ENCODE results near the gene RAPGEFL1. TPM values are rescaled to one million over a fixed set of nuclear protein-coding genes. Genes with fewer than 3 reads are reported as not detected.
A peak's percentile ranks its signal among the peaks of the same experiment; 100 is the strongest.

Gene RAPGEFL1
- total and polyA plus RNA-seq, 2 donors (not counting 1 experiment from before 2014, with no cell fraction given), result 3.0 to 5.6 TPM

DNA sequence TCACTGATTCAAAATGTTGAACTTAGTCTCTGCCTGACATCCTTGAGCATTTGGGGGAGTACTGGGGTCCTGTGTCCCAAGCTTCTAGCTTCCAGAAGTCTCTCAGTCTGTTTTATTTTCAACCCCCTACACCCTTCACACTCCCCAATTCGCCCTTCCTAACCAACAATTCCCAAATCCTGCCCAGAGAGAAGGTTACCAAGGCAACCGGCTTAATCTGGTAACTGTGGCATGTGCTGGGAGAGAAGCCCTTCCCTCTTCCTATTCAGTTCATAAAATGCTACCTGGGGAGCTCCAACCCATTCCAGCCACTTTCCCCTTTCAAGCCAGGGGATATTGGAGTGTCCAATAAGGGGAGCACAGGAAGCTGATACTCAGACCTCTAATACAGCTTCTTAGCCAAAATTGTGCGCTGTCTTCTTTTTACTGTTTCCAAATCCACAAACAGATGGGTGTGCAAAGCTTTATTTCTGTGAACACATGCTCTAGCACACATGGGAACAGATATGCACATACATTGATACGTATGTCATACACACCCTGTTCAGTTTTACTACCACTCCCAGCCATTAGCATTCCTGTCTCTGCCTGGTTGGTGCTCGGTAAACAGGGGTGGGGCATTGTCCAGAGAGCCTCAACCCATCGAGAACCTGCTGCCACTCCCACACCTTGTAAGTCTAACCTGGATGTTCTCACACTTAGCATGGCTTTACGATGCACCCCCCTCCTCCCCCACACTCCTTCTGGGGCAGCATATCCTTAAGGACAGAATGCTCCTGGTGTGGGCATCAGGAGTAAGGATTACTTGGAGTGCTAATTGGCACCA lies 1.1 kb upstream of the RAPGEFL1 start:
- Histone ChIP-seq H4K20me1 (ENCODE audit: control insufficient read depth, insufficient read depth, low read length, poor library complexity, severe bottlenecking) (peaks cover 11% of the 10 kb centered on the region), H3K9ac (ENCODE audit: low read length) (no peak overlapping the region), H3K4me2 (replicated peaks; ENCODE audit: low read depth, low read length, poor library complexity, severe bottlenecking) (no peak overlapping the region), H3K27me3 (replicated peaks in 1 of 4; ENCODE audit: control extremely low read depth in 1 of 4, control insufficient read depth in 3 of 4, insufficient read depth in 4 of 4, low read length in 3 of 4) (peaks cover 0 to 7% (median 2%) of the 10 kb centered on the region in 4 experiments), H3K4me3 (ENCODE audit: control extremely low read depth in 1 of 5, extremely low read depth in 1 of 5, insufficient read depth in 1 of 5, low read depth in 2 of 5, low read length in 4 of 5) (no peak overlapping the region), H3K79me2 (ENCODE audit: control insufficient read depth, insufficient read depth, low read length) (peaks cover 5% of the 10 kb centered on the region), H3K27ac (ENCODE audit: low read length in 2 of 2) (no peak overlapping the region), H3K36me3 (replicated peaks in 1 of 2; ENCODE audit: control extremely low read depth in 1 of 2, control insufficient read depth in 1 of 2, extremely low read depth in 1 of 2, insufficient read depth in 2 of 2, low read length in 1 of 2) (peaks cover 0 to 22% of the 10 kb centered on the region in 2 experiments), H2AFZ (ENCODE audit: insufficient read depth, low read depth, low read length, poor library complexity, severe bottlenecking) (no peak overlapping the region), H3K9me3 (ENCODE audit: control extremely low read depth in 1 of 3, control insufficient read depth in 2 of 3, insufficient read depth in 1 of 3, low read length in 2 of 3) (no peaks in the 10 kb centered on the region), H3K4me1 (ENCODE audit: control insufficient read depth in 2 of 2, insufficient read depth in 2 of 2, low read length in 2 of 2) (peaks cover 17% of the 10 kb centered on the region in 2 donors)
- no peak for TF ChIP-seq EZH2 (IDR thresholded peaks at IDR 0.05; ENCODE audit: borderline replicate concordance, insufficient read depth, low read depth, low read length, poor library complexity, severe bottlenecking)
- TF ChIP-seq, protein P1, sequence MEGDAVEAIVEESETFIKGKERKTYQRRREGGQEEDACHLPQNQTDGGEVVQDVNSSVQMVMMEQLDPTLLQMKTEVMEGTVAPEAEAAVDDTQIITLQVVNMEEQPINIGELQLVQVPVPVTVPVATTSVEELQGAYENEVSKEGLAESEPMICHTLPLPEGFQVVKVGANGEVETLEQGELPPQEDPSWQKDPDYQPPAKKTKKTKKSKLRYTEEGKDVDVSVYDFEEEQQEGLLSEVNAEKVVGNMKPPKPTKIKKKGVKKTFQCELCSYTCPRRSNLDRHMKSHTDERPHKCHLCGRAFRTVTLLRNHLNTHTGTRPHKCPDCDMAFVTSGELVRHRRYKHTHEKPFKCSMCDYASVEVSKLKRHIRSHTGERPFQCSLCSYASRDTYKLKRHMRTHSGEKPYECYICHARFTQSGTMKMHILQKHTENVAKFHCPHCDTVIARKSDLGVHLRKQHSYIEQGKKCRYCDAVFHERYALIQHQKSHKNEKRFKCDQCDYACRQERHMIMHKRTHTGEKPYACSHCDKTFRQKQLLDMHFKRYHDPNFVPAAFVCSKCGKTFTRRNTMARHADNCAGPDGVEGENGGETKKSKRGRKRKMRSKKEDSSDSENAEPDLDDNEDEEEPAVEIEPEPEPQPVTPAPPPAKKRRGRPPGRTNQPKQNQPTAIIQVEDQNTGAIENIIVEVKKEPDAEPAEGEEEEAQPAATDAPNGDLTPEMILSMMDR (IDR thresholded peaks at IDR 0.05), result no peak
- peaks cover 11% of the 10 kb centered on the region for H3K4me1 Mint-ChIP-seq
- ChIA-PET POLR2A (interaction anchor here (0.9 kb wide), 1 partner anchor 36 kb away, joined by 4 read pairs; the partner anchor contains the start of gene CASC3), CTCF (interaction anchor here (0.8 to 4.7 kb wide), 7 partner anchors 8 to 100 kb away, joined by 3 to 30 read pairs (median 4); partner anchors contain the start of gene WIPF2)
- no peak overlapping the region for H3K27ac Mint-ChIP-seq
- peak overlapping the region; percentile 77 for H3K4me3 Mint-ChIP-seq
- DNase-seq, result no peak
- intact Hi-C loops (cut with micrococcal nuclease), result loop anchor here (2.0 kb wide), 1 partner anchor 35 kb away; the partner anchor contains the start of gene CASC3
- no peaks in the 10 kb centered on the region for H3K9me3 Mint-ChIP-seq (ENCODE audit: insufficient read depth)
- no peak for ATAC-seq (ENCODE audit: low read depth)
- H3K27me3 Mint-ChIP-seq, result no peaks in the 10 kb centered on the region
- WGBS (ENCODE audit: insufficient coverage), result 97% methylated on average over 4 of the region's 7 CpGs

- H3K27ac ChIP-seq (ENCODE audit: low read length in 2 of 2), result no peak overlapping the region
- ChIA-PET POLR2A (no interaction called here), CTCF (interaction anchor here (0.8 to 4.7 kb wide), 5 partner anchors 8 to 101 kb away, joined by 3 to 30 read pairs (median 4); partner anchors contain the start of gene WIPF2)
- TF ChIP-seq, protein P1 (IDR thresholded peaks at IDR 0.05), result no peak
- TF ChIP-seq EZH2 (IDR thresholded peaks at IDR 0.05; ENCODE audit: borderline replicate concordance, insufficient read depth, low read depth, low read length, poor library complexity, severe bottlenecking), result no peak
- H3K9me3 ChIP-seq (ENCODE audit: control extremely low read depth in 1 of 3, control insufficient read depth in 2 of 3, insufficient read depth in 1 of 3, low read length in 2 of 3), result no peaks in the 10 kb centered on the region
- no peaks in the 10 kb centered on the region for H3K27me3 Mint-ChIP-seq
- peaks cover 11% of the 10 kb centered on the region for H3K4me1 Mint-ChIP-seq
- H3K27me3 ChIP-seq (replicated peaks in 1 of 4; ENCODE audit: control extremely low read depth in 1 of 4, control insufficient read depth in 3 of 4, insufficient read depth in 4 of 4, low read length in 3 of 4), result peaks cover 0 to 7% (median 2%) of the 10 kb centered on the region in 4 experiments
- 75% methylated on average over 1 of the region's 2 CpGs for WGBS (ENCODE audit: insufficient coverage)
- H3K27ac Mint-ChIP-seq, result no peak overlapping the region
- H4K20me1 ChIP-seq (ENCODE audit: control insufficient read depth, insufficient read depth, low read length, poor library complexity, severe bottlenecking), result peaks cover 11% of the 10 kb centered on the region
- H3K9ac ChIP-seq (ENCODE audit: low read length), result no peak overlapping the region
- H2AFZ ChIP-seq (ENCODE audit: insufficient read depth, low read depth, low read length, poor library complexity, severe bottlenecking), result no peak overlapping the region
- peak overlapping the region; percentile 100 for H3K4me2 ChIP-seq (replicated peaks; ENCODE audit: low read depth, low read length, poor library complexity, severe bottlenecking)
- peaks cover 17% of the 10 kb centered on the region in 2 donors for H3K4me1 ChIP-seq (ENCODE audit: control insufficient read depth in 2 of 2, insufficient read depth in 2 of 2, low read length in 2 of 2)
- H3K79me2 ChIP-seq (ENCODE audit: control insufficient read depth, insufficient read depth, low read length), result peaks cover 5% of the 10 kb centered on the region
- H3K9me3 Mint-ChIP-seq (ENCODE audit: insufficient read depth), result no peaks in the 10 kb centered on the region
- H3K4me3 Mint-ChIP-seq, result peak overlapping the region; percentile 77
- no peak for DNase-seq
- peaks cover 0 to 16% of the 10 kb centered on the region in 2 experiments for H3K36me3 ChIP-seq (replicated peaks in 1 of 2; ENCODE audit: control extremely low read depth in 1 of 2, control insufficient read depth in 1 of 2, extremely low read depth in 1 of 2, insufficient read depth in 2 of 2, low read length in 1 of 2)
- ATAC-seq (ENCODE audit: low read depth), result no peak
- intact Hi-C loops (cut with micrococcal nuclease), result loop anchor here (1.0 to 2.0 kb wide), 4 partner anchors 15 to 63 kb away; partner anchors contain the start of gene CASC3
- peak overlapping the region in 1 of 5 experiments; percentile 22 for H3K4me3 ChIP-seq (ENCODE audit: control extremely low read depth in 1 of 5, extremely low read depth in 1 of 5, insufficient read depth in 1 of 5, low read depth in 2 of 5, low read length in 4 of 5)
Measured at GRCh38 chr17:40176754-40177110, 538 bp upstream of the RAPGEFL1 start.
